Breast epithelium (tissue), 4 donors: ENCODE measurements around the gene HOXB2. TPM values are rescaled to one million over a fixed set of nuclear protein-coding genes. Genes with fewer than 3 reads are reported as not detected.

Experiments
- DNase-seq, 2 donors: peaks; one replicate each; pipeline ENCODE4 v3.0.0-alpha.2; 2019; ENCODE audit warnings: low spot score in 2 of 2
- H3K27ac ChIP-seq, 2 donors: fragments of 200-600 bp; sonication (generic) in 1 of 2; one replicate each; pipeline ENCODE4 v1.5.1; 2016 to 2019; ENCODE audit warnings: mild to moderate bottlenecking in 1 of 2
- H3K27me3 ChIP-seq, 2 donors: fragments of 200-600 bp; sonication (generic) in 1 of 2; one replicate each; pipeline versions ENCODE4 v1.5.1 to v1.6.0; 2017 to 2019; ENCODE audit warnings: control low read depth in 1 of 2, mild to moderate bottlenecking in 1 of 2
- H3K36me3 ChIP-seq: fragments of 200-600 bp; one replicate; pipeline ENCODE4 v1.5.1; 2019
- H3K4me1 ChIP-seq, 2 donors: fragments of 200-600 bp; sonication (generic); one replicate each; pipeline ENCODE4 v1.5.1; 2016 to 2019; ENCODE audit warnings: control low read depth in 1 of 2
- H3K4me3 ChIP-seq, 3 donors: fragments of 200-600 bp; sonication (generic); 1 replicate in 2 of 3; 2 replicates in 1 of 3; pipeline ENCODE4 v1.5.1; 2016 to 2019; ENCODE audit warnings: mild to moderate bottlenecking in 3 of 3, moderate library complexity in 2 of 3
- H3K9me3 ChIP-seq, 2 donors: fragments of 200-600 bp; sonication (generic) in 1 of 2; one replicate each; pipeline ENCODE4 v1.5.1; 2016 to 2019; ENCODE audit warnings: control low read depth in 1 of 2
- POLR2A ChIP-seq: fragments of 450-650 bp; IDR thresholded peaks from one replicate; pipeline ENCODE4 v1.6.1; 2016; ENCODE audit warnings: antibody characterized with exemption, mild to moderate bottlenecking, moderate library complexity
- POLR2AphosphoS5 ChIP-seq, 3 donors: sonication (generic); formaldehyde crosslinking; IDR thresholded peaks; one replicate each; pipeline ENCODE4 v1.6.1; 2017; ENCODE audit warnings: antibody characterized with exemption in 3 of 3
- intact Hi-C: fragments of 100-400 bp; cut with DNase I; formaldehyde crosslinking; loops from one replicate; pipeline ENCODE4 v1.15.1; 2023; ENCODE audit warnings: low total_unique reads
- total RNA-seq, 3 donors: library from RNA; depleted of rRNA; stranded (reverse); fragments of >200 nt; gene quantifications; one replicate each; pipeline ENCODE4 v1.1.0, GENCODE V29; 2016
- TF ChIP-seq, protein P1 (sequence below), 3 donors: fragments of 450-650 bp; IDR thresholded peaks; one replicate each; pipeline ENCODE4 v1.5.1; 2016 to 2017; ENCODE audit warnings: antibody characterized with exemption in 3 of 3, mild to moderate bottlenecking in 3 of 3, moderate library complexity in 3 of 3

HOXB2 gene
- total RNA-seq, 3 donors from 2014 or later = 13.6 to 36.4 (median 19.6) TPM

DNA sequence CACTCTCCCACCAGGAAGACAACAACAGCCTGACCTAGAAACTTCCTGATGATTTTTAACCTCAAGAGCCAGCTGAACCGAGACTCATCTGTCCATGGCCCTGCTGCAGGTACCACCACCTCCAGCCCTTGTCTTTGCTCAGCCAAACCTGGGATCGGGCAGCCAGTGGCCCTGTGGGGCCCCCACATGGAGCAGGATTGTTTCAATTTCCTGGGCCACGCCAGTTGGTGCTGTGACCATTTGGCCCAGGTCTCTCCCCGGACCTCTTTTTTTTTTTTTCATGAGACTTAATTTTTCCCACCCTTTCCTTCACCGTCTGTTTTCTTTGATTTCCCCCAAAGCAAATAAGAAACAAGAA, 8.3 kb upstream of the HOXB2 start:
- H3K27me3 ChIP-seq = peaks cover 0 to 3% of the 10 kb centered on the region in 2 donors
- H3K4me3 ChIP-seq = peak overlapping the region in 2 of 3 donors; percentile 12 to 26
- peak overlapping the region; percentile 23 to 74 for H3K27ac ChIP-seq
- no peak for DNase-seq
- TF ChIP-seq, protein P1, sequence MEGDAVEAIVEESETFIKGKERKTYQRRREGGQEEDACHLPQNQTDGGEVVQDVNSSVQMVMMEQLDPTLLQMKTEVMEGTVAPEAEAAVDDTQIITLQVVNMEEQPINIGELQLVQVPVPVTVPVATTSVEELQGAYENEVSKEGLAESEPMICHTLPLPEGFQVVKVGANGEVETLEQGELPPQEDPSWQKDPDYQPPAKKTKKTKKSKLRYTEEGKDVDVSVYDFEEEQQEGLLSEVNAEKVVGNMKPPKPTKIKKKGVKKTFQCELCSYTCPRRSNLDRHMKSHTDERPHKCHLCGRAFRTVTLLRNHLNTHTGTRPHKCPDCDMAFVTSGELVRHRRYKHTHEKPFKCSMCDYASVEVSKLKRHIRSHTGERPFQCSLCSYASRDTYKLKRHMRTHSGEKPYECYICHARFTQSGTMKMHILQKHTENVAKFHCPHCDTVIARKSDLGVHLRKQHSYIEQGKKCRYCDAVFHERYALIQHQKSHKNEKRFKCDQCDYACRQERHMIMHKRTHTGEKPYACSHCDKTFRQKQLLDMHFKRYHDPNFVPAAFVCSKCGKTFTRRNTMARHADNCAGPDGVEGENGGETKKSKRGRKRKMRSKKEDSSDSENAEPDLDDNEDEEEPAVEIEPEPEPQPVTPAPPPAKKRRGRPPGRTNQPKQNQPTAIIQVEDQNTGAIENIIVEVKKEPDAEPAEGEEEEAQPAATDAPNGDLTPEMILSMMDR (IDR thresholded peaks at IDR 0.05) = no peak
- TF ChIP-seq POLR2A (no peak), POLR2AphosphoS5 (IDR thresholded peaks at IDR 0.05) (no peak)
- H3K4me1 ChIP-seq = no peaks in the 10 kb centered on the region
- no peaks in the 10 kb centered on the region for H3K36me3 ChIP-seq
- intact Hi-C loops = no loop called here
- H3K9me3 ChIP-seq = no peaks in the 10 kb centered on the region

DNA sequence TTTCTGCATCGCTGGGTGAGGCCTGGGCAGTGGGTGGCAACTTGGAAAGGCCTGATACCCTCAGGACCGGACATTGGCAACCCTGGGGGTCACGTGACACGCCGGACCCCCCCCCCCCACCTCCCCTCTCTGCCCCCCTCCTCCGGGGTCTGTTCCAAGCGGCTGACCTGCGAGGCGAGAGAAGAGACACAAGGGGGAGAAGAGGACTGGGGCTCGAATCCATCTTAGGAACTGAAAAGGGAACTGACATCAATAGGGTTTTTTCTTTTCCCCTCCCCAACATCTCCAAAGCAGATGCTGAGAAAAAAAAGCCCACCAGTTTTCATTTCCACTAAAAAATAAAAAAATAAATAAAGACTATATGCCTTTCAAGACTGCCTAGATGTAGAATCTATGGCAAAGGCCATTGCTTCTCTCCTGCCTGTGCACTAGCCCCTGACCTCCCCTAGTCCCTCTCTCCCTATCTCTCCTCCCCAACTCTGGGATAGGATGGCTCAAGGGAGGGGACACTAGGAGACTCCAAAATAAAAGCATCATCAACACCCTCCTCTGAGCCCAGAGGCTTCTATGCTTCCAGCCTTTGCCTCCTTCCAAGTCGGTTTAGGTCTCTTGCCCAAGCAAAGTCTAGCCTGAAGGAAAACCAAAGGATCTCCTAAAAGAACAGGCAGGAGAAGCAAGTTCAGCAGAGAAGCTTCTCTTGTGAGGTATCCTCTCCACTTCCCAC, 7.7 kb upstream of the HOXB2 start:
- TF ChIP-seq POLR2AphosphoS5 (IDR thresholded peaks at IDR 0.05) (peak in 1 of 3 donors; percentile 45), POLR2A (no peak)
- TF ChIP-seq, protein P1 (IDR thresholded peaks at IDR 0.05) = no peak
- peak overlapping the region; percentile 44 to 74 for H3K27ac ChIP-seq
- H3K36me3 ChIP-seq = no peaks in the 10 kb centered on the region
- H3K27me3 ChIP-seq = peaks cover 0 to 3% of the 10 kb centered on the region in 2 donors
- no peak for DNase-seq
- intact Hi-C loops = no loop called here
- H3K9me3 ChIP-seq = no peaks in the 10 kb centered on the region
- no peaks in the 10 kb centered on the region for H3K4me1 ChIP-seq
- H3K4me3 ChIP-seq = peak overlapping the region in 2 of 3 donors; percentile 12 to 26

GRCh38 chr17:48551596-48552465, 6.9 kb upstream of the HOXB2 start:
- Histone ChIP-seq H3K4me3 (no peak overlapping the region), H3K9me3 (no peaks in the 10 kb centered on the region), H3K36me3 (no peaks in the 10 kb centered on the region), H3K4me1 (no peaks in the 10 kb centered on the region), H3K27me3 (peaks cover 0 to 3% of the 10 kb centered on the region in 2 donors), H3K27ac (peak overlapping the region; percentile 44 to 70)
- no peak for DNase-seq
- TF ChIP-seq POLR2A (no peak), POLR2AphosphoS5 (IDR thresholded peaks at IDR 0.05) (no peak)
- TF ChIP-seq, protein P1 (IDR thresholded peaks at IDR 0.05) = no peak
- intact Hi-C loops = no loop called here

- no peaks in the 10 kb centered on the region for H3K36me3 ChIP-seq
- H3K4me3 ChIP-seq = peak overlapping the region in 2 of 3 donors; percentile 9 to 34
- intact Hi-C loops = no loop called here
- no peak for TF ChIP-seq POLR2AphosphoS5 (IDR thresholded peaks at IDR 0.05)
- TF ChIP-seq, protein P1 (IDR thresholded peaks at IDR 0.05) = no peak
- no peak for TF ChIP-seq POLR2A
- peaks cover 0 to 3% of the 10 kb centered on the region in 2 donors for H3K27me3 ChIP-seq
- H3K9me3 ChIP-seq = no peaks in the 10 kb centered on the region
- no peak for DNase-seq
- H3K27ac ChIP-seq = peak overlapping the region in 1 of 2 donors; percentile 70
- H3K4me1 ChIP-seq = no peaks in the 10 kb centered on the region
These were observed 6.3 kb upstream of the HOXB2 start for GRCh38 chr17:48551214-48551555.
